ENCODE measurements around the gene LRRIQ1. TPM values are rescaled to one million over a fixed set of nuclear protein-coding genes. Genes with fewer than 3 reads are reported as not detected.

Gene LRRIQ1
- total RNA-seq, 1 experiment from 2014 or later: 0.39 TPM

DNA sequence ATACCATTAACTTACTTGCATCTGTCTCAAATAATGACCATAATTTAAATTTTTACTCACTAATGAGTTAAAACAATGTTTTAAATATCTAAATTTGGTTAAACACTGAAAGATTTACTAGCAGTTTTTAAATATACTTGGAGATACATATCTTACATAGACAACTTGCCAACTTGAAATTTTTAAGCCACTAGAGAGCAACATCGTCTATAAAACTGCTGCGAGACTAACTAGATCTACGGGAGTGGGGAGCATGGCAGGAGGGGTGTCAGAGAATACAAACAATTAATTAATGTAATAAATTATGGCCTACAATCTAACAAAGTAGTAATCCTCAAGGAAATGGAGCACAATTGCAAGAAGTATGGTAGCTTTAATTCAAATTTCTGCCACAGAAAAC is 120.4 kb downstream of the LRRIQ1 start:
- H3K4me3 Mint-ChIP-seq: no peak overlapping the region
- TF ChIP-seq, protein P1, sequence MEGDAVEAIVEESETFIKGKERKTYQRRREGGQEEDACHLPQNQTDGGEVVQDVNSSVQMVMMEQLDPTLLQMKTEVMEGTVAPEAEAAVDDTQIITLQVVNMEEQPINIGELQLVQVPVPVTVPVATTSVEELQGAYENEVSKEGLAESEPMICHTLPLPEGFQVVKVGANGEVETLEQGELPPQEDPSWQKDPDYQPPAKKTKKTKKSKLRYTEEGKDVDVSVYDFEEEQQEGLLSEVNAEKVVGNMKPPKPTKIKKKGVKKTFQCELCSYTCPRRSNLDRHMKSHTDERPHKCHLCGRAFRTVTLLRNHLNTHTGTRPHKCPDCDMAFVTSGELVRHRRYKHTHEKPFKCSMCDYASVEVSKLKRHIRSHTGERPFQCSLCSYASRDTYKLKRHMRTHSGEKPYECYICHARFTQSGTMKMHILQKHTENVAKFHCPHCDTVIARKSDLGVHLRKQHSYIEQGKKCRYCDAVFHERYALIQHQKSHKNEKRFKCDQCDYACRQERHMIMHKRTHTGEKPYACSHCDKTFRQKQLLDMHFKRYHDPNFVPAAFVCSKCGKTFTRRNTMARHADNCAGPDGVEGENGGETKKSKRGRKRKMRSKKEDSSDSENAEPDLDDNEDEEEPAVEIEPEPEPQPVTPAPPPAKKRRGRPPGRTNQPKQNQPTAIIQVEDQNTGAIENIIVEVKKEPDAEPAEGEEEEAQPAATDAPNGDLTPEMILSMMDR (conservative IDR thresholded peaks at IDR 0.05): no peak
- no peaks in the 10 kb centered on the region for H3K23me2 ChIP-seq (ENCODE audit: insufficient read length, low read depth, low read length, poor library complexity, severe bottlenecking)

More for the DNA sequence above, 120.4 kb downstream of the LRRIQ1 start:
- DNase-seq: no peak
- H3K56ac ChIP-seq (ENCODE audit: insufficient read length, low read depth, low read length): no peak overlapping the region
- Mint-ChIP-seq H3K4me1 (no peaks in the 10 kb centered on the region), H3K27ac (no peak overlapping the region), H3K9me3 (no peaks in the 10 kb centered on the region), H3K36me3 (ENCODE audit: insufficient read depth in 1 of 3, low read depth in 3 of 3) (no peaks in the 10 kb centered on the region), H3K27me3 (ENCODE audit: low read depth) (no peaks in the 10 kb centered on the region)
- H3K4ac ChIP-seq (ENCODE audit: low read depth, low read length): no peak overlapping the region
- no peaks in the 10 kb centered on the region for H3K4me1 ChIP-seq (ENCODE audit: insufficient read depth, low read length)
- no peaks in the 10 kb centered on the region for H3K79me2 ChIP-seq (ENCODE audit: insufficient read depth, low read length)
- H2BK15ac ChIP-seq (ENCODE audit: low read depth, low read length): no peak overlapping the region
- H3T11ph ChIP-seq (ENCODE audit: low read length): no peak overlapping the region
- no peak overlapping the region for H3K9ac ChIP-seq (ENCODE audit: extremely low read depth, insufficient read length, low read length)
- no peak overlapping the region for H3K23ac ChIP-seq (ENCODE audit: insufficient read length, low read depth, low read length)
- no peak overlapping the region for H4K5ac ChIP-seq (ENCODE audit: insufficient read length, low read depth, low read length)
- no peak overlapping the region for H2AFZ ChIP-seq (ENCODE audit: low read length)
- H3K4me2 ChIP-seq (ENCODE audit: insufficient read depth, insufficient read length, low read length): no peak overlapping the region
- no peak overlapping the region for H2BK12ac ChIP-seq (ENCODE audit: insufficient read length, low read depth, low read length)
- no peak overlapping the region for H3K14ac ChIP-seq (ENCODE audit: insufficient read depth, low read length)
- WGBS (ENCODE audit: extremely low coverage, insufficient read length, low lambda C conversion rate): no CpG with 5 or more reads among the region's 3 CpGs
- no peaks in the 10 kb centered on the region for H3K9me3 ChIP-seq (ENCODE audit: control insufficient read depth, low read depth, low read length)
- H4K8ac ChIP-seq (replicated peaks; ENCODE audit: insufficient read length, low read depth, low read length): no peak overlapping the region
- H3K79me1 ChIP-seq (ENCODE audit: insufficient read depth, low read depth, low read length, poor library complexity, severe bottlenecking): no peaks in the 10 kb centered on the region
- no peak overlapping the region for H2BK120ac ChIP-seq (ENCODE audit: low read depth, low read length, poor library complexity, severe bottlenecking)
- no peak overlapping the region for H2AK5ac ChIP-seq (ENCODE audit: insufficient read length, low read length)
- no peaks in the 10 kb centered on the region for H4K20me1 ChIP-seq (ENCODE audit: control insufficient read depth, insufficient read depth, insufficient read length)
- no peak overlapping the region for H4K91ac ChIP-seq (ENCODE audit: insufficient read length, low read depth, low read length)
- H2BK5ac ChIP-seq (ENCODE audit: insufficient read length, low read length): no peak overlapping the region
- H3K18ac ChIP-seq (ENCODE audit: insufficient read length, low read depth, low read length): no peak overlapping the region
- no peak overlapping the region for H2BK20ac ChIP-seq (ENCODE audit: low read depth, low read length, poor library complexity, severe bottlenecking)
- no peak overlapping the region for H3K27ac ChIP-seq (ENCODE audit: insufficient read length, low read depth, low read length)
- no peaks in the 10 kb centered on the region for H3K27me3 ChIP-seq (ENCODE audit: insufficient read depth, low read length)
